Tibial nerve (tissue), 4 donors: ENCODE measurements around the gene GALNT18. TPM values are rescaled to one million over a fixed set of nuclear protein-coding genes. Genes with fewer than 3 reads are reported as not detected.

Source experiments
- DNase-seq, 2 donors: peaks; one replicate each; pipeline ENCODE4 v3.0.0-alpha.2; 2019; ENCODE audit warnings: low spot score in 2 of 2
- H3K27ac ChIP-seq, 4 donors: fragments of 200-600 bp; sonication (generic) in 3 of 4; one replicate each; pipeline ENCODE4 v1.5.1; 2017 to 2019; ENCODE audit warnings: mild to moderate bottlenecking in 1 of 4
- H3K27me3 ChIP-seq, 2 donors: fragments of 200-600 bp; sonication (generic) in 1 of 2; one replicate each; pipeline versions ENCODE4 v1.5.1 to v1.6.0; 2017 to 2019
- H3K36me3 ChIP-seq, 3 donors: fragments of 200-600 bp; sonication (generic); one replicate each; pipeline ENCODE4 v1.5.1; 2018 to 2019
- H3K4me1 ChIP-seq, 4 donors: fragments of 200-600 bp; sonication (generic) in 3 of 4; one replicate each; pipeline ENCODE4 v1.5.1; 2017 to 2019
- H3K4me3 ChIP-seq, 4 donors: fragments of 200-600 bp; sonication (generic) in 3 of 4; one replicate each; pipeline ENCODE4 v1.5.1; 2017 to 2019; ENCODE audit warnings: mild to moderate bottlenecking in 1 of 4, moderate library complexity in 1 of 4
- H3K9me3 ChIP-seq, 4 donors: fragments of 200-600 bp; sonication (generic) in 3 of 4; one replicate each; pipeline ENCODE4 v1.5.1; 2017 to 2019
- EP300 ChIP-seq, 2 donors: sonication (generic); formaldehyde crosslinking; IDR thresholded peaks; one replicate each; pipeline ENCODE4 v1.6.1; 2017; ENCODE audit warnings: antibody characterized with exemption in 2 of 2, mild to moderate bottlenecking in 1 of 2
- POLR2A ChIP-seq, 2 donors: fragments of 450-650 bp; IDR thresholded peaks; one replicate each; pipeline ENCODE4 v1.6.1; 2017; ENCODE audit warnings: antibody characterized with exemption in 2 of 2, mild to moderate bottlenecking in 2 of 2, moderate library complexity in 2 of 2
- WGBS, 2 donors: methylation state at CpG; one replicate each; pipeline ENCODE4 v1.1.5; 2018; 5-methylcytosine and 5-hydroxymethylcytosine counted together
- total RNA-seq, 4 donors: library from RNA; depleted of rRNA; stranded (reverse); fragments of >200 nt; gene quantifications; one replicate each; pipeline ENCODE4 v1.1.0, GENCODE V29; 2016
- TF ChIP-seq, protein P1 (sequence below), 5 experiments: fragments of 200-600 bp in 3 of 5; fragments of 450-650 bp in 2 of 5; sonication (generic) in 3 of 5; IDR thresholded peaks; one replicate each; pipeline ENCODE4 v1.5.1; 2016 to 2019; ENCODE audit warnings: antibody characterized with exemption in 5 of 5, mild to moderate bottlenecking in 3 of 5, moderate library complexity in 2 of 5

Gene GALNT18
- total RNA-seq, 4 donors from 2014 or later: 11.3 to 32.4 (median 23.9) TPM

DNA sequence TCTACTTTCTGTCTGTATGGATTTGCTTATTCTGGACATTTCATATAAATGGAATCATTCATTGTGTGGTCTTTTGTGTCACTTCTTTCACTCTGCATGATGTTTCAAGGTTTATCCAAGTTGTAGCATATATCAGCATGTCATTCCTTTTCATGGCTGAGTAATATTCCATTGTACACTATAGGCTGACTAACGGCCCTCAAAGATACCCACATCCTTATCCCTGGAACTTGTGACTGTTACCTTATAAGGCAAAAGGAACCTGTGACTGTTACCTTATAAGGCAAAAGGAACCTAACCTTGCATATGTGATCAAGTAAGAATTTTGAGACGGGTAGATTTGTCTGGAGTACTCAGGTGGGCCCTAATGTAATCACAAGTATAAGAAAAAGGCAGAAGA lies 380.5 kb downstream of the GALNT18 start:
- Histone ChIP-seq H3K4me3 (no peak overlapping the region), H3K9me3 (no peaks in the 10 kb centered on the region), H3K27me3 (no peaks in the 10 kb centered on the region), H3K4me1 (peaks cover 0 to 38% (median 13%) of the 10 kb centered on the region in 4 donors), H3K36me3 (no peaks in the 10 kb centered on the region), H3K27ac (no peak overlapping the region)
- WGBS, 2 donors: 92 to 94% methylated on average over 2 of the region's 2 CpGs
- no peak for DNase-seq
- TF ChIP-seq POLR2A (IDR thresholded peaks at IDR 0.05) (no peak), EP300 (IDR thresholded peaks at IDR 0.05) (no peak)
- TF ChIP-seq, protein P1, sequence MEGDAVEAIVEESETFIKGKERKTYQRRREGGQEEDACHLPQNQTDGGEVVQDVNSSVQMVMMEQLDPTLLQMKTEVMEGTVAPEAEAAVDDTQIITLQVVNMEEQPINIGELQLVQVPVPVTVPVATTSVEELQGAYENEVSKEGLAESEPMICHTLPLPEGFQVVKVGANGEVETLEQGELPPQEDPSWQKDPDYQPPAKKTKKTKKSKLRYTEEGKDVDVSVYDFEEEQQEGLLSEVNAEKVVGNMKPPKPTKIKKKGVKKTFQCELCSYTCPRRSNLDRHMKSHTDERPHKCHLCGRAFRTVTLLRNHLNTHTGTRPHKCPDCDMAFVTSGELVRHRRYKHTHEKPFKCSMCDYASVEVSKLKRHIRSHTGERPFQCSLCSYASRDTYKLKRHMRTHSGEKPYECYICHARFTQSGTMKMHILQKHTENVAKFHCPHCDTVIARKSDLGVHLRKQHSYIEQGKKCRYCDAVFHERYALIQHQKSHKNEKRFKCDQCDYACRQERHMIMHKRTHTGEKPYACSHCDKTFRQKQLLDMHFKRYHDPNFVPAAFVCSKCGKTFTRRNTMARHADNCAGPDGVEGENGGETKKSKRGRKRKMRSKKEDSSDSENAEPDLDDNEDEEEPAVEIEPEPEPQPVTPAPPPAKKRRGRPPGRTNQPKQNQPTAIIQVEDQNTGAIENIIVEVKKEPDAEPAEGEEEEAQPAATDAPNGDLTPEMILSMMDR (IDR thresholded peaks at IDR 0.05): no peak

DNA sequence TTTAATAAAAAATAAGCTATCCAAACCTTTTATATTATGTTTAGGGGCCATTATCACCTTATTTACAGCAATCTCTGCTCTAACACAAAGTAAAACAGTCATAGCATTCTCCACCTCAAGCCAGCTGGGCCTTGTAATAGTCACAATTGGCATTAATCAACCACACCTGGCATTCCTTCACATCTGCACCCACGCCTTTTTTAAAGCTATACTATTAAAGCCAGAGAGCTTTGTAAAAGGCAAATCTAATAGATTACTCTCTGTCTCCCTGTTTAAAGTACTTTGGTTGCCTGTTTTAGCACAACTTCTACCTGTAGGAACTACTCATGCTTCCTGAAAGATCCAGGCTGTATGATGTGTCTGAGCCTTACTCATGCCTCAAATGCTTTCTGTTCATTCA lies 381.8 kb downstream of the GALNT18 start:
- H3K36me3 ChIP-seq: no peaks in the 10 kb centered on the region
- no peaks in the 10 kb centered on the region for H3K27me3 ChIP-seq
- WGBS, 2 donors: 79 to 95% methylated on average over 1 of the region's 1 CpG
- TF ChIP-seq EP300 (IDR thresholded peaks at IDR 0.05): no peak
- TF ChIP-seq, protein P1 (IDR thresholded peaks at IDR 0.05): no peak
- no peak for TF ChIP-seq POLR2A (IDR thresholded peaks at IDR 0.05)
- H3K27ac ChIP-seq: no peak overlapping the region
- no peaks in the 10 kb centered on the region for H3K9me3 ChIP-seq
- peaks cover 0 to 36% (median 13%) of the 10 kb centered on the region in 4 donors for H3K4me1 ChIP-seq
- DNase-seq: no peak
- no peak overlapping the region for H3K4me3 ChIP-seq

DNA sequence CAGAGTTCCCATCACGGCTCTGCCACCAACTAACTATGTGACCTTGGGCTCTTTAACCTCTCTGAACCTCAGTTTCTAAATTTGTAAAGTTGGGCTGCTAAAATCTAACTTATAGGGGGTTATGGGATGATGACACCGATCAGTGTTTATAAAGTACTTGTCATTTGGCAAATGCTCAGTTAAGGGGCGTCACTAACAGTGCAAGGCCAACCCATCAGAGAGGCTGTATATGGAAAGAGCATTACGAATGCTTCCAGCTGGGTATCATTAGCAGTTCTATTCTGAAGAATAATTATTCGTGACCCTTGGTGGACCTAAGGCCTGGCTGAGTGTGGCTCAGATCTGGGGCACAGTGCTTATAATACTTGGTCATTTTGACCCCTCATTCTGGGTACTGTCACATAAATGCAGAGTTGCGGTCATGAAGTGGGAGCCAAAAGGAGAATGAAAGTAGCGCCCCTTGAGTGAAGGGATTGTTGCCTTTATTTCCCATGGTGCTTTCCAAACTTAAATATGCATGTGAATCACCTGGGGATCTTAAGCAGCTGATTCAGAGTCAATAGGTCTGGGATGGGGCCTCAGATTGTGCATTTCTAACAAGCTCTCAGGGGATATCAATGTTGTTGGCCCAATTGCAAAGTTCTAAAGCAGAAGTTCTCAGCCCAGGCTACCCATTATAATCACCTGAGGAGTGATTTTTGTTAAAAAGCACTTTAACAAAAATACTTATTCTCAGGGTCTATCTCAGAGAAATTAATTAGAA lies 384.6 kb downstream of the GALNT18 start:
- 63 to 67% methylated on average over 7 of the region's 7 CpGs for WGBS, 2 donors
- no peaks in the 10 kb centered on the region for H3K27me3 ChIP-seq
- DNase-seq: no peak
- TF ChIP-seq EP300 (IDR thresholded peaks at IDR 0.05): no peak
- TF ChIP-seq POLR2A (IDR thresholded peaks at IDR 0.05): no peak
- TF ChIP-seq, protein P1 (IDR thresholded peaks at IDR 0.05): no peak
- H3K36me3 ChIP-seq: no peaks in the 10 kb centered on the region
- H3K4me3 ChIP-seq: no peak overlapping the region
- peaks cover 0 to 21% (median 0%) of the 10 kb centered on the region in 4 donors for H3K4me1 ChIP-seq
- no peaks in the 10 kb centered on the region for H3K9me3 ChIP-seq
- H3K27ac ChIP-seq: peak overlapping the region in 1 of 4 donors; percentile 11

DNA sequence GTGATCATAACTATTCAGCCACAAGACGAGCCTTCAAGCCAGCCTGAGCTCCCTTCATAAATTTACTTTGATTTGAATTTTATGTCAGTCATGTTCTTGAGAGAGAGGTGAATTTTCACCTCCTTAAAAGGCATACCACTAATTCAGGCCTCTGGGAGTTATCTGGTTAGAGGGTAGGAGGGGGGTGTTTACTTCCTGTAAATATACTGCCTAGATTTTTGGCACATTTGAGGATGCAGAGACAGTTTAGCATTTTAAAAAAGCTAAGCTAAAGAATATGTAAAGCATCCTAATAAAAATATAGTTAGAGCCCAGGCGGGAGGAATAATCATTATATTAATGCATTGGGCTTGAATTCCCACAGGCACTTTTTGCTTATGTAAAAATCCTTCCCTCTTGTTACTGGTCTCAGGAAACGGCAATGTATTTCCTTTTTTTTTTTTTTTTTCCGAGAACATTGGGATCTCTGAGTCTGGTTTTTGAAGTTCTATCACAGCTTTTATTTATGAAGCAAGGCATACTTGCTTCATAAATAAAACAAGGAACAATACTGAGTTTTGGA lies 385.2 kb downstream of the GALNT18 start:
- peak overlapping the region in 2 of 4 donors; percentile 35 to 66 for H3K27ac ChIP-seq
- H3K4me3 ChIP-seq: no peak overlapping the region
- peaks cover 0 to 27% (median 0%) of the 10 kb centered on the region in 4 donors for H3K4me1 ChIP-seq
- TF ChIP-seq EP300 (IDR thresholded peaks at IDR 0.05) (no peak), POLR2A (IDR thresholded peaks at IDR 0.05) (no peak)
- TF ChIP-seq, protein P1 (IDR thresholded peaks at IDR 0.05): no peak
- H3K36me3 ChIP-seq: no peaks in the 10 kb centered on the region
- DNase-seq: no peak
- no peaks in the 10 kb centered on the region for H3K9me3 ChIP-seq
- H3K27me3 ChIP-seq: no peaks in the 10 kb centered on the region
- 55 to 58% methylated on average over 4 of the region's 4 CpGs for WGBS, 2 donors

DNA sequence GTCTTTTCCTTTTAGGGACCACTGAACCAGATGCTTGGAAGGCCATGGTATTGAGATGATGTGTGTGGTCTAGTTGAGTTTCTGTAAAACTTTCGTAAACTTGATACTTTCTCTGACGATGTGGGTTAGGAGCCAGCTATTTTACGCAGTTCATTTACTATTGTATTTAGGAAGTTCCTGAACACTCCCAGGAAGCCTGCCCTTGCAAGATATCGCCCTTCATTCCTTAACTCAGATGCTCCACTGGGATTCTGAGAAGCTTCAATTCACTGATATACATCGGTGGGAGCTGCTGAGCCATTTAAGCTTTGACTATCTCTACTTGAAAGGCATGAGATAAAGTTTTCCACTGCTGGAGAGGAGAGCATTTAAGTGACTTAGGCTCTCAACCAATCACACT lies 390.0 kb downstream of the GALNT18 start:
- TF ChIP-seq EP300 (IDR thresholded peaks at IDR 0.05): no peak
- Histone ChIP-seq H3K27me3 (no peaks in the 10 kb centered on the region), H3K4me1 (peaks cover 0 to 35% (median 0%) of the 10 kb centered on the region in 4 donors), H3K27ac (peak overlapping the region in 1 of 4 donors; percentile 57), H3K36me3 (no peaks in the 10 kb centered on the region), H3K4me3 (no peak overlapping the region), H3K9me3 (no peaks in the 10 kb centered on the region)
- WGBS, 2 donors: 55 to 56% methylated on average over 5 of the region's 5 CpGs
- DNase-seq: no peak
